ENCODE results near the gene PSMB7. TPM values are rescaled to one million over a fixed set of nuclear protein-coding genes. Genes with fewer than 3 reads are reported as not detected.

The PSMB7 gene
- total and polyA plus RNA-seq, 2 donors (not counting 1 experiment from before 2014, with no cell fraction given) = 206 to 290 TPM

DNA sequence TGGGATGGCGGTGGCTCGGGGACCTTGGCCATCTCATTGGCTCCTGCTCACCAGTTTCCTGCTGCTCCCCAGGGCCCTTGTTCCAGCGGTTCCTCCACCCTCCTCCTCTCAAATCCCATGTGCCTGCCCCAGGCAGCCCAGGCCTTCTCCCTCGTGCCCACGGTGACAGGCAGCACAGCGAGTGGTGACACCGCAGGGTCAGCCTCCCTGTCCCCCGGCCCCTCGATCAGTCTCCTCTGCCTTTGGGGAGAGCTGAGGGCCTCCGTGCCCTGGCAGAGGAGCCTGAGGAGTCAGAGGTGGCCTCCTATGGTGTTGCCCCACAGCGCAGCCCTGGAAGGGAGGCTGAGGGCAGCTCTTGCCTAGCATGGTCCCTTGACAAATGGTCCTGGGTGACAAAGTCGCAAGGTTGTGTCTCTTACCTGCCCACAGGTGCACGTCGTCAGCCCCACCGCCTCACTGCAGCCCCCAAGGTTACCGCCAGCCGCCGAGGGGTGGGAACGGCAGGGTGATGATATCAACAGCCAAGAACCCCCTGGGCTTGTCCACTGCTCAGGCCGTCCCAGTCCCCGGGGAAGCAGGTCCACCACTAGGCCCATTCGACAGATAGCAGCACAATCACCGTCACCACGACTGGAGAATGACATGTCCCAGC is 107.7 kb downstream of the PSMB7 start:
- no peak for DNase-seq (ENCODE audit: low read depth in 2 of 2)
- peaks cover 45% of the 10 kb centered on the region for H3K79me2 ChIP-seq (ENCODE audit: control insufficient read depth, insufficient read depth, low read length)
- H3K9me3 ChIP-seq (ENCODE audit: control insufficient read depth, insufficient read depth, low read depth, low read length) = no peaks in the 10 kb centered on the region
- no peaks in the 10 kb centered on the region for H4K20me1 ChIP-seq (ENCODE audit: control insufficient read depth, extremely low read depth, insufficient read depth, low read length)
- no peak overlapping the region for H2AFZ ChIP-seq (ENCODE audit: low read length)
- H3K4me3 ChIP-seq (replicated peaks in 1 of 4; ENCODE audit: control extremely low read depth in 1 of 4, insufficient read depth in 1 of 4, low read depth in 3 of 4, low read length in 4 of 4) = no peak overlapping the region
- no peaks in the 10 kb centered on the region for H3K27me3 ChIP-seq (ENCODE audit: control insufficient read depth, insufficient read depth, low read length)
- peaks cover 32% of the 10 kb centered on the region for H3K36me3 ChIP-seq (ENCODE audit: control insufficient read depth, insufficient read depth, low read length)
- peaks cover 16% of the 10 kb centered on the region for H3K4me1 ChIP-seq (ENCODE audit: control insufficient read depth, extremely low read depth, insufficient read depth, low read length)
- peak overlapping the region; percentile 22 for H3K27ac ChIP-seq (ENCODE audit: insufficient read depth, low read length)
- no peak overlapping the region for H3K4me2 ChIP-seq (ENCODE audit: extremely low read depth, insufficient read depth, low read length)
- H3K9ac ChIP-seq (ENCODE audit: insufficient read depth, low read length) = peak overlapping the region; percentile 10
- TF ChIP-seq CTCF (conservative IDR thresholded peaks at IDR 0.05 in 1 of 2, IDR thresholded peaks at IDR 0.05 in 1 of 2; ENCODE audit: low read depth in 1 of 2, low read length in 2 of 2) (no peak), EZH2 (IDR thresholded peaks at IDR 0.05; ENCODE audit: low read length, missing control alignments) (no peak)

- H3K4me3 ChIP-seq (replicated peaks in 1 of 4; ENCODE audit: control extremely low read depth in 1 of 4, insufficient read depth in 1 of 4, low read depth in 3 of 4, low read length in 4 of 4) = no peak overlapping the region
- H2AFZ ChIP-seq (ENCODE audit: low read length) = no peak overlapping the region
- peaks cover 16% of the 10 kb centered on the region for H3K4me1 ChIP-seq (ENCODE audit: control insufficient read depth, extremely low read depth, insufficient read depth, low read length)
- peak; percentile 92 to 93 for DNase-seq (ENCODE audit: low read depth in 2 of 2)
- no peaks in the 10 kb centered on the region for H4K20me1 ChIP-seq (ENCODE audit: control insufficient read depth, extremely low read depth, insufficient read depth, low read length)
- H3K27ac ChIP-seq (ENCODE audit: insufficient read depth, low read length) = peak overlapping the region; percentile 73
- H3K27me3 ChIP-seq (ENCODE audit: control insufficient read depth, insufficient read depth, low read length) = no peaks in the 10 kb centered on the region
- H3K9me3 ChIP-seq (ENCODE audit: control insufficient read depth, insufficient read depth, low read depth, low read length) = no peaks in the 10 kb centered on the region
- H3K36me3 ChIP-seq (ENCODE audit: control insufficient read depth, insufficient read depth, low read length) = peaks cover 36% of the 10 kb centered on the region
- H3K4me2 ChIP-seq (ENCODE audit: extremely low read depth, insufficient read depth, low read length) = peak overlapping the region; percentile 59
- no peak overlapping the region for H3K9ac ChIP-seq (ENCODE audit: insufficient read depth, low read length)
- H3K79me2 ChIP-seq (ENCODE audit: control insufficient read depth, insufficient read depth, low read length) = peaks cover 46% of the 10 kb centered on the region
- TF ChIP-seq CTCF (conservative IDR thresholded peaks at IDR 0.05 in 1 of 2, IDR thresholded peaks at IDR 0.05 in 1 of 2; ENCODE audit: low read depth in 1 of 2, low read length in 2 of 2) = no peak
- no peak for TF ChIP-seq EZH2 (IDR thresholded peaks at IDR 0.05; ENCODE audit: low read length, missing control alignments)
Measured at GRCh38 chr9:124306098-124306735, 109.0 kb downstream of the PSMB7 start.

DNA sequence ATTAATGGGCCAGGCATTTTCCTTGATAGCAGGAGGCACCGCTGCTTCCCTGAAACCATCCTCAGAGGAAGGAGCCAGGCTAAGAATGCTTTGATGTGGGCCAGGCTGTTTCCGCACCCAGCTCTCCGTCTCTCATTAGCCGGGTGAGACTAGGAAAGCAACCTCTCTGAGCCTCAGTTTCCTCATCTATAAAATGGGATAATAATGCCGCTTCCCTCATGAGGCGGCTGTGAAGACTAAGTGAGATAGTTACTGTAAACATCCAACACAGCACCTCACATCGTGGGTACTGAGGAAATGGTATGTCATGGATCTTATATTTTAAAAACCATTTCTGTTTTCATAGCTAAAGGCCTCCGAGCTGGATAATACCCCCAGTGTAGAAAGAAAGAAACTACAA is 111.0 kb downstream of the PSMB7 start:
- DNase-seq (ENCODE audit: low read depth in 2 of 2) = no peak
- H2AFZ ChIP-seq (ENCODE audit: low read length) = no peak overlapping the region
- H3K27ac ChIP-seq (ENCODE audit: insufficient read depth, low read length) = no peak overlapping the region
- no peak overlapping the region for H3K9ac ChIP-seq (ENCODE audit: insufficient read depth, low read length)
- H3K79me2 ChIP-seq (ENCODE audit: control insufficient read depth, insufficient read depth, low read length) = peaks cover 52% of the 10 kb centered on the region
- no peaks in the 10 kb centered on the region for H4K20me1 ChIP-seq (ENCODE audit: control insufficient read depth, extremely low read depth, insufficient read depth, low read length)
- no peak overlapping the region for H3K4me2 ChIP-seq (ENCODE audit: extremely low read depth, insufficient read depth, low read length)
- H3K4me3 ChIP-seq (replicated peaks in 1 of 4; ENCODE audit: control extremely low read depth in 1 of 4, insufficient read depth in 1 of 4, low read depth in 3 of 4, low read length in 4 of 4) = no peak overlapping the region
- no peak for TF ChIP-seq CTCF (conservative IDR thresholded peaks at IDR 0.05 in 1 of 2, IDR thresholded peaks at IDR 0.05 in 1 of 2; ENCODE audit: low read depth in 1 of 2, low read length in 2 of 2)
- no peak for TF ChIP-seq EZH2 (IDR thresholded peaks at IDR 0.05; ENCODE audit: low read length, missing control alignments)
- no peaks in the 10 kb centered on the region for H3K27me3 ChIP-seq (ENCODE audit: control insufficient read depth, insufficient read depth, low read length)
- H3K9me3 ChIP-seq (ENCODE audit: control insufficient read depth, insufficient read depth, low read depth, low read length) = no peaks in the 10 kb centered on the region
- H3K4me1 ChIP-seq (ENCODE audit: control insufficient read depth, extremely low read depth, insufficient read depth, low read length) = peaks cover 15% of the 10 kb centered on the region
- peaks cover 34% of the 10 kb centered on the region for H3K36me3 ChIP-seq (ENCODE audit: control insufficient read depth, insufficient read depth, low read length)
